OCI-LY7 (cell line): Measurements from ENCODE around the gene MTMR1. TPM values are rescaled to one million over a fixed set of nuclear protein-coding genes. Genes with fewer than 3 reads are reported as not detected.

Source experiments
- BruUV-seq: library from RNA; stranded (reverse); fragments of 400-500 nt; replicated peaks from 2 replicates; lab custom pipeline; 2021; lab: Mats Ljungman, UMichigan
- CTCF ChIA-PET: fragments of 300-600 bp; sonication (Branson Sonifier 250); formaldehyde crosslinking; loops from one replicate; lab custom pipeline; 2022; ENCODE audit warnings: antibody characterized with exemption; ENCODE audit not compliant: unreplicated experiment; lab: Charles Lee
- POLR2A ChIA-PET: fragments of 300-600 bp; sonication (Branson Sonifier 250); formaldehyde crosslinking; loops from one replicate; lab custom pipeline; 2022; ENCODE audit warnings: antibody characterized with exemption; lab: Charles Lee
- DNase-seq: peaks from one replicate; pipeline ENCODE4 v3.0.0-alpha.2; 2015; ENCODE audit warnings: low spot score
- H2AFZ ChIP-seq: fragments of 200-600 bp; sonication (generic), shearing (Covaris generic); 2 replicates; pipeline ENCODE4 v1.6.1; 2014; ENCODE audit warnings: mild to moderate bottlenecking, antibody characterized with exemption, low read length, moderate library complexity
- H3K27ac ChIP-seq: fragments of 200-600 bp; sonication (generic); 2 replicates; pipeline ENCODE4 v1.5.1; 2014; ENCODE audit warnings: mixed run types, low read depth, mild to moderate bottlenecking, moderate library complexity, low read length, inconsistent platforms; ENCODE audit not compliant: poor library complexity, severe bottlenecking
- H3K36me3 ChIP-seq: fragments of 200-600 bp; sonication (generic); 2 replicates; pipeline ENCODE4 v1.6.1; 2014; ENCODE audit warnings: mild to moderate bottlenecking, antibody characterized with exemption, low read length, moderate library complexity, mixed read lengths; ENCODE audit not compliant: insufficient read depth
- H3K4me1 ChIP-seq: fragments of 200-600 bp; sonication (generic); 2 replicates; pipeline ENCODE4 v1.5.1; 2014; ENCODE audit warnings: mild to moderate bottlenecking, low read length; ENCODE audit not compliant: insufficient read depth, poor library complexity, severe bottlenecking
- H3K4me2 ChIP-seq: fragments of 200-600 bp; sonication (generic); 2 replicates; pipeline ENCODE4 v1.6.1; 2014; ENCODE audit warnings: mild to moderate bottlenecking, low read length
- H3K4me3 ChIP-seq: fragments of 200-600 bp; sonication (generic); 2 replicates; pipeline ENCODE4 v1.5.1; 2014; ENCODE audit warnings: mild to moderate bottlenecking, low read depth, low read length; ENCODE audit not compliant: poor library complexity, severe bottlenecking
- H3K79me2 ChIP-seq: fragments of 200-600 bp; sonication (generic); 2 replicates; pipeline ENCODE4 v1.6.1; 2016; ENCODE audit warnings: low read depth, mild to moderate bottlenecking, low read length, moderate library complexity, mixed read lengths; ENCODE audit not compliant: insufficient read depth
- H3K9me2 ChIP-seq: fragments of 200-600 bp; sonication (generic); 2 replicates; pipeline ENCODE4 v1.6.1; 2016; ENCODE audit warnings: mild to moderate bottlenecking, low read length, mixed read lengths; ENCODE audit not compliant: insufficient read depth
- H3K9me3 ChIP-seq: fragments of 200-600 bp; sonication (generic); 2 replicates; pipeline ENCODE4 v1.6.1; 2014; ENCODE audit warnings: mild to moderate bottlenecking, mixed run types, low read length, mixed read lengths
- H4K20me1 ChIP-seq: fragments of 200-600 bp; sonication (generic); 2 replicates; pipeline ENCODE4 v1.6.1; 2014; ENCODE audit warnings: mild to moderate bottlenecking, antibody characterized with exemption, low read length, moderate library complexity, mixed read lengths; ENCODE audit not compliant: insufficient read depth
- CTCF ChIP-seq: fragments of 200-600 bp; sonication (generic); conservative IDR thresholded peaks from 2 replicates; pipeline ENCODE4 v1.5.1; 2014; ENCODE audit warnings: mild to moderate bottlenecking, antibody characterized with exemption, low read length, moderate library complexity, mixed read lengths
- EZH2phosphoT487 ChIP-seq: fragments of 200-600 bp; sonication (generic); IDR thresholded peaks from 2 replicates; pipeline ENCODE4 v1.6.1; 2018; ENCODE audit warnings: low read depth, borderline replicate concordance, mild to moderate bottlenecking, mixed run types, antibody characterized with exemption, low read length, moderate library complexity, mixed read lengths
- intact Hi-C: fragments of 100-400 bp; cut with micrococcal nuclease; formaldehyde crosslinking; loops from one replicate; pipeline ENCODE4 v1.10.0; 2022; ENCODE audit not compliant: unreplicated experiment
- total RNA-seq, 2 experiments: library from RNA; depleted of rRNA in 1 of 2; stranded (reverse); fragments of >200 nt in 1 of 2; shearing (Covaris generic) in 1 of 2; gene quantifications; 2 replicates each; pipeline ENCODE4 v1.2.3, GENCODE V29; 2014 to 2022

MTMR1 gene
- total RNA-seq, 2 experiments from 2014 or later = 49.7 to 57.6 TPM

GRCh38 chrX:150698981-150699380 lies 5.8 kb downstream of the MTMR1 start:
- CTCF ChIA-PET = no interaction called here

GRCh38 chrX:150700107-150700506 lies 6.9 kb downstream of the MTMR1 start:
- Histone ChIP-seq H3K4me2 (peak overlapping the region; percentile 70), H3K36me3 (peaks cover 80% of the 10 kb centered on the region), H4K20me1 (no peaks in the 10 kb centered on the region), H3K9me2 (no peaks in the 10 kb centered on the region), H3K4me1 (peaks cover 67% of the 10 kb centered on the region), H3K79me2 (peaks cover 92% of the 10 kb centered on the region), H3K9me3 (no peaks in the 10 kb centered on the region), H3K27ac (peak overlapping the region; percentile 83), H2AFZ (no peak overlapping the region), H3K4me3 (peak overlapping the region; percentile 53)
- ChIA-PET POLR2A (interaction anchor here (0.8 to 2.3 kb wide), 7 partner anchors 8 to 127 kb away, joined by 3 to 9 read pairs (median 4); no protein-coding TSS in a partner anchor), CTCF (no interaction called here)
- TF ChIP-seq EZH2phosphoT487 (no peak), CTCF (no peak)
- intact Hi-C loops = no loop called here
- no peak for DNase-seq
- no TSS peak for BruUV-seq

More at GRCh38 chrX:150698981-150699380, 5.8 kb downstream of the MTMR1 start:
- TF ChIP-seq EZH2phosphoT487 = no peak
- BruUV-seq = no TSS peak
- Histone ChIP-seq H3K4me3 (peak overlapping the region; percentile 15), H3K9me3 (no peaks in the 10 kb centered on the region), H3K27ac (peak overlapping the region; percentile 83), H3K79me2 (peaks cover 97% of the 10 kb centered on the region), H3K4me2 (peak overlapping the region; percentile 70), H3K36me3 (peaks cover 69% of the 10 kb centered on the region), H3K9me2 (no peaks in the 10 kb centered on the region), H2AFZ (no peak overlapping the region), H3K4me1 (peaks cover 76% of the 10 kb centered on the region), H4K20me1 (no peaks in the 10 kb centered on the region)
- intact Hi-C loops = no loop called here
- POLR2A ChIA-PET = interaction anchor here (1.0 to 1.5 kb wide), 4 partner anchors 9 to 16 kb away, joined by 3 to 7 read pairs (median 4); no protein-coding TSS in a partner anchor
- no peak for DNase-seq

GRCh38 chrX:150701377-150701776 lies 8.2 kb downstream of the MTMR1 start:
- no TSS peak for BruUV-seq
- TF ChIP-seq EZH2phosphoT487 = no peak
- no peak for TF ChIP-seq CTCF

More at GRCh38 chrX:150701377-150701776, 8.2 kb downstream of the MTMR1 start:
- ChIA-PET CTCF (interaction anchor here (1.3 kb wide), 1 partner anchor 14 kb away, joined by 6 read pairs; no protein-coding TSS in a partner anchor), POLR2A (interaction anchor here (1.2 to 2.9 kb wide), 7 partner anchors 7 to 128 kb away, joined by 3 to 11 read pairs (median 5); partner anchors contain the start of gene MTMR1)
- peaks cover 90% of the 10 kb centered on the region for H3K79me2 ChIP-seq
- no peaks in the 10 kb centered on the region for H3K9me3 ChIP-seq
- no peaks in the 10 kb centered on the region for H3K9me2 ChIP-seq
- no peak overlapping the region for H2AFZ ChIP-seq
- peaks cover 54% of the 10 kb centered on the region for H3K4me1 ChIP-seq
- H3K36me3 ChIP-seq = peaks cover 87% of the 10 kb centered on the region
- no peaks in the 10 kb centered on the region for H4K20me1 ChIP-seq
- H3K4me2 ChIP-seq = no peak overlapping the region
- intact Hi-C loops = no loop called here
- no peak for DNase-seq
- no peak overlapping the region for H3K4me3 ChIP-seq
- H3K27ac ChIP-seq = no peak overlapping the region
